Breast epithelium (tissue), 3 donors: ENCODE measurements around the gene CPLANE2.

Experiments used
- POLR2A ChIP-seq: fragments of 450-650 bp; IDR thresholded peaks from one replicate; pipeline ENCODE4 v1.6.1; 2016; ENCODE audit warnings: antibody characterized with exemption, mild to moderate bottlenecking, moderate library complexity
- TF ChIP-seq, protein P1 (sequence below), 3 donors: fragments of 450-650 bp; IDR thresholded peaks; one replicate each; pipeline ENCODE4 v1.5.1; 2016 to 2017; ENCODE audit warnings: antibody characterized with exemption in 3 of 3, mild to moderate bottlenecking in 3 of 3, moderate library complexity in 3 of 3

DNA sequence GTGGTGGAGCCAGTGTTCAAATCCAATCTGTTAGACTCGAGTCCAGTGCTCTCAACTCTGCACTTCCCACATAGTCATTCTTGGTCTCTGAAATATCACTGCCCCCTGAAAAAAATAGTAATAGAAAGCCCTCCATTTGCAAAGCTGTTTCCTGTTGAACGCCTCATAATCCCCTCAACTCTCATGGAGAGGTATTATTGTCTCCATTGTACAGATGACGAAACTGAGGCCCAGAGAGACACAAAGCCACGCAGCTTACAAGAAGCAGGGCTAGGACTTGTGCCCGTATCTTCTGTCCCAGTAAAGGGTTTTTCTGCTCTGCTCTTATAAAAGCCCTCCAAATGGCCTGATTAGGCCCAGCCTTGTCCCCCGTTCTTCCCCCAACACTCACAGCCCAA is 18.3 kb downstream of the CPLANE2 start:
- TF ChIP-seq, protein P1, sequence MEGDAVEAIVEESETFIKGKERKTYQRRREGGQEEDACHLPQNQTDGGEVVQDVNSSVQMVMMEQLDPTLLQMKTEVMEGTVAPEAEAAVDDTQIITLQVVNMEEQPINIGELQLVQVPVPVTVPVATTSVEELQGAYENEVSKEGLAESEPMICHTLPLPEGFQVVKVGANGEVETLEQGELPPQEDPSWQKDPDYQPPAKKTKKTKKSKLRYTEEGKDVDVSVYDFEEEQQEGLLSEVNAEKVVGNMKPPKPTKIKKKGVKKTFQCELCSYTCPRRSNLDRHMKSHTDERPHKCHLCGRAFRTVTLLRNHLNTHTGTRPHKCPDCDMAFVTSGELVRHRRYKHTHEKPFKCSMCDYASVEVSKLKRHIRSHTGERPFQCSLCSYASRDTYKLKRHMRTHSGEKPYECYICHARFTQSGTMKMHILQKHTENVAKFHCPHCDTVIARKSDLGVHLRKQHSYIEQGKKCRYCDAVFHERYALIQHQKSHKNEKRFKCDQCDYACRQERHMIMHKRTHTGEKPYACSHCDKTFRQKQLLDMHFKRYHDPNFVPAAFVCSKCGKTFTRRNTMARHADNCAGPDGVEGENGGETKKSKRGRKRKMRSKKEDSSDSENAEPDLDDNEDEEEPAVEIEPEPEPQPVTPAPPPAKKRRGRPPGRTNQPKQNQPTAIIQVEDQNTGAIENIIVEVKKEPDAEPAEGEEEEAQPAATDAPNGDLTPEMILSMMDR (IDR thresholded peaks at IDR 0.05) = no peak
- TF ChIP-seq POLR2A = no peak
